Embryonic facial prominence (tissue), 1 donor: Measurements from ENCODE around the gene KIF1B.

Source experiments
- DNase-seq: peaks from one replicate; pipeline ENCODE4 v3.0.0-alpha.2; 2016; ENCODE audit errors: extremely low spot score

KIF1B gene

GRCh38 chr1:10209905-10210810 is at the start of gene KIF1B:
KIF1B (plus strand) TSS chr1:10210570; CDS start chr1:10232329, 21,759 bp downstream.
- DNase-seq = peak; percentile 95

- no peak for DNase-seq
Observed at GRCh38 chr1:10160907-10161490, 49.4 kb upstream of the KIF1B start.

GRCh38 chr1:10161541-10162290 is 48.7 kb upstream of the KIF1B start:
- no peak for DNase-seq

GRCh38 chr1:10168912-10169514 is 41.4 kb upstream of the KIF1B start:
- DNase-seq = no peak

- DNase-seq = no peak
Observed at GRCh38 chr1:10170239-10170574, 40.2 kb upstream of the KIF1B start.

GRCh38 chr1:10171105-10171767 is 39.1 kb upstream of the KIF1B start:
- DNase-seq = no peak

- no peak for DNase-seq
Observed at GRCh38 chr1:10171995-10172669, 38.2 kb upstream of the KIF1B start.

- DNase-seq = no peak
Observed at GRCh38 chr1:10173582-10173981, 36.8 kb upstream of the KIF1B start.

- no peak for DNase-seq
Observed at GRCh38 chr1:10177876-10178275, 32.5 kb upstream of the KIF1B start.

- no peak for DNase-seq
Observed at GRCh38 chr1:10178597-10179405, 31.6 kb upstream of the KIF1B start.

GRCh38 chr1:10179406-10180091 is 30.8 kb upstream of the KIF1B start:
- no peak for DNase-seq

GRCh38 chr1:10181154-10181553 is 29.2 kb upstream of the KIF1B start:
- DNase-seq = peak; percentile 59

- DNase-seq = no peak
Observed at GRCh38 chr1:10185759-10186158, 24.6 kb upstream of the KIF1B start.

- no peak for DNase-seq
Observed at GRCh38 chr1:10186331-10187025, 23.9 kb upstream of the KIF1B start.

- no peak for DNase-seq
Observed at GRCh38 chr1:10187026-10187334, 23.4 kb upstream of the KIF1B start.

- no peak for DNase-seq
Observed at GRCh38 chr1:10188133-10188650, 22.2 kb upstream of the KIF1B start.

- no peak for DNase-seq
Observed at GRCh38 chr1:10189659-10190058, 20.7 kb upstream of the KIF1B start.

- DNase-seq = no peak
Observed at GRCh38 chr1:10192263-10192662, 18.1 kb upstream of the KIF1B start.

GRCh38 chr1:10193288-10193687 is 17.1 kb upstream of the KIF1B start:
- no peak for DNase-seq
